Measurements from ENCODE around the gene DPM2. TPM values are rescaled to one million over a fixed set of nuclear protein-coding genes. Genes with fewer than 3 reads are reported as not detected.

Gene DPM2
- total RNA-seq, 2 donors from 2014 or later, result 18.8 to 26.0 TPM

DNA sequence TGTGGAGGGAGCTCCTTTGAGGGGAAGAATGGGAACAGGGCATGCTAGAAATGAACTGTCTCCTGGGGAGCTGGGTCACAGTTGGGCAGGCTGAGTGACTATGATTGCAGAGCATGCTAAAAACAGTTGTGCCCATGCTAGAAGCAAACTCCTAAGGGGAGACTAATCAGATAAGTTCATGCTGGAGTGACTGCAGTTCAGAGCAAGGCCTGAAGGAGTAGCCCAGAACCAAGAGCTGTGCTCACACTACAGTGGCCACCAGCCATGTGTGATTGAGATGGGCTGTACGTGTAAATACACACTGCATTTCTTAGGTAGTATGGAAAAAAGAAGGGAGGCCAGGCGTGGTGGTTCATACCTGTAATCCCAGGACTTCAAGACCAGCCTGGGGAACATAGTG is 49.9 kb downstream of the DPM2 start:
- H3K9me3 ChIP-seq, result no peaks in the 10 kb centered on the region
- TF ChIP-seq, protein P1, sequence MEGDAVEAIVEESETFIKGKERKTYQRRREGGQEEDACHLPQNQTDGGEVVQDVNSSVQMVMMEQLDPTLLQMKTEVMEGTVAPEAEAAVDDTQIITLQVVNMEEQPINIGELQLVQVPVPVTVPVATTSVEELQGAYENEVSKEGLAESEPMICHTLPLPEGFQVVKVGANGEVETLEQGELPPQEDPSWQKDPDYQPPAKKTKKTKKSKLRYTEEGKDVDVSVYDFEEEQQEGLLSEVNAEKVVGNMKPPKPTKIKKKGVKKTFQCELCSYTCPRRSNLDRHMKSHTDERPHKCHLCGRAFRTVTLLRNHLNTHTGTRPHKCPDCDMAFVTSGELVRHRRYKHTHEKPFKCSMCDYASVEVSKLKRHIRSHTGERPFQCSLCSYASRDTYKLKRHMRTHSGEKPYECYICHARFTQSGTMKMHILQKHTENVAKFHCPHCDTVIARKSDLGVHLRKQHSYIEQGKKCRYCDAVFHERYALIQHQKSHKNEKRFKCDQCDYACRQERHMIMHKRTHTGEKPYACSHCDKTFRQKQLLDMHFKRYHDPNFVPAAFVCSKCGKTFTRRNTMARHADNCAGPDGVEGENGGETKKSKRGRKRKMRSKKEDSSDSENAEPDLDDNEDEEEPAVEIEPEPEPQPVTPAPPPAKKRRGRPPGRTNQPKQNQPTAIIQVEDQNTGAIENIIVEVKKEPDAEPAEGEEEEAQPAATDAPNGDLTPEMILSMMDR (IDR thresholded peaks at IDR 0.05), result peak; percentile 9
- H3K4me1 ChIP-seq (ENCODE audit: control insufficient read depth in 1 of 2, low read depth in 2 of 2), result peaks cover 7 to 19% of the 10 kb centered on the region in 2 donors
- H3K4me3 ChIP-seq, result no peak overlapping the region
- no peak overlapping the region for H3K27ac ChIP-seq
- ATAC-seq (ENCODE audit: insufficient number of reproducible peaks, low FRiP score, low read depth) (no peak), DNase-seq (ENCODE audit: low spot score) (no peak)
- H3K36me3 ChIP-seq, result peaks cover 56% of the 10 kb centered on the region
- no peaks in the 10 kb centered on the region for H3K27me3 ChIP-seq (replicated peaks; ENCODE audit: insufficient read depth)

- Histone ChIP-seq H3K36me3 (peaks cover 51% of the 10 kb centered on the region), H3K27me3 (replicated peaks; ENCODE audit: insufficient read depth) (no peaks in the 10 kb centered on the region), H3K4me3 (no peak overlapping the region), H3K9me3 (no peaks in the 10 kb centered on the region), H3K27ac (no peak overlapping the region), H3K4me1 (ENCODE audit: control insufficient read depth in 1 of 2, low read depth in 2 of 2) (peaks cover 7 to 19% of the 10 kb centered on the region in 2 donors)
- TF ChIP-seq, protein P1 (IDR thresholded peaks at IDR 0.05), result no peak
- no peak for DNase-seq (ENCODE audit: low spot score)
- no peak for ATAC-seq (ENCODE audit: insufficient number of reproducible peaks, low FRiP score, low read depth)
Observed at GRCh38 chr9:127886401-127886972, 51.2 kb downstream of the DPM2 start.

GRCh38 chr9:127885508-127886281 is 52.0 kb downstream of the DPM2 start:
- H3K27ac ChIP-seq, result no peak overlapping the region
- H3K36me3 ChIP-seq, result peaks cover 50% of the 10 kb centered on the region
- H3K4me3 ChIP-seq, result no peak overlapping the region
- H3K4me1 ChIP-seq (ENCODE audit: control insufficient read depth in 1 of 2, low read depth in 2 of 2), result peaks cover 7 to 19% of the 10 kb centered on the region in 2 donors
- no peaks in the 10 kb centered on the region for H3K27me3 ChIP-seq (replicated peaks; ENCODE audit: insufficient read depth)
- ATAC-seq (ENCODE audit: insufficient number of reproducible peaks, low FRiP score, low read depth) (no peak), DNase-seq (ENCODE audit: low spot score) (no peak)
- TF ChIP-seq, protein P1 (IDR thresholded peaks at IDR 0.05), result no peak
- no peaks in the 10 kb centered on the region for H3K9me3 ChIP-seq

Other genes with a start within 250 kb of the DPM2 start
- under 1 TPM; 0.27 to 0.28 TPM for gene CFAP157, start 230.9 kb downstream of the DPM2 start, total RNA-seq
- 10 to 100 TPM in 1 of 2 donors, 1 to 10 TPM in 1; 9.3 to 25.9 TPM for gene PTRH1, start 222.2 kb downstream of the DPM2 start, total RNA-seq
- gene TTC16, start 221.8 kb downstream of the DPM2 start, total RNA-seq, result under 1 TPM; 0.14 to 0.27 TPM
- 10 to 100 TPM; 14.5 to 16.9 TPM for gene TOR2A, start 202.6 kb downstream of the DPM2 start, total RNA-seq
- 10 to 100 TPM in 1 of 2 donors, 1 to 10 TPM in 1; 5.3 to 13.1 TPM for gene SH2D3C, start 159.2 kb downstream of the DPM2 start, total RNA-seq
- gene CDK9, start 151.8 kb downstream of the DPM2 start, total RNA-seq, result 100 to 1,000 TPM; 104 to 111 TPM
- gene FPGS, start 135.0 kb downstream of the DPM2 start, total RNA-seq, result 100 to 1,000 TPM; 119 to 136 TPM
- 100 to 1,000 TPM; 239 to 268 TPM for gene ENG, start 83.2 kb downstream of the DPM2 start, total RNA-seq
- 10 to 100 TPM; 35.1 to 77.7 TPM for gene AK1, start 60.2 kb downstream of the DPM2 start, total RNA-seq
- 100 to 1,000 TPM; 140 to 221 TPM for gene ST6GALNAC6, start 38.3 kb downstream of the DPM2 start, total RNA-seq
- gene ST6GALNAC4, start 20.8 kb downstream of the DPM2 start, total RNA-seq, result 10 to 100 TPM; 45.0 to 61.2 TPM
- 1 to 10 TPM; 6.0 to 8.8 TPM for gene PIP5KL1, start 7.1 kb downstream of the DPM2 start, total RNA-seq
- 10 to 100 TPM; 20.4 to 26.5 TPM for gene EEIG1, start 43.1 kb upstream of the DPM2 start, total RNA-seq
- 10 to 100 TPM; 11.8 to 21.0 TPM for gene NAIF1, start 129.5 kb upstream of the DPM2 start, total RNA-seq
- 10 to 100 TPM; 30.1 to 33.9 TPM for gene SLC25A25, start 130.4 kb upstream of the DPM2 start, total RNA-seq
- gene PTGES2, start 189.9 kb upstream of the DPM2 start, total RNA-seq, result 10 to 100 TPM; 57.9 to 66.0 TPM
- gene LCN2, start 211.6 kb upstream of the DPM2 start, total RNA-seq, result not detected
- 100 to 1,000 TPM; 208 to 329 TPM for gene BBLN, start 222.4 kb upstream of the DPM2 start, total RNA-seq

Data from thoracic aorta (tissue), 2 donors.